ENCODE measurements around the gene POLN.
A peak's percentile ranks its signal among the peaks of the same experiment; 100 is the strongest.

The POLN gene

DNA sequence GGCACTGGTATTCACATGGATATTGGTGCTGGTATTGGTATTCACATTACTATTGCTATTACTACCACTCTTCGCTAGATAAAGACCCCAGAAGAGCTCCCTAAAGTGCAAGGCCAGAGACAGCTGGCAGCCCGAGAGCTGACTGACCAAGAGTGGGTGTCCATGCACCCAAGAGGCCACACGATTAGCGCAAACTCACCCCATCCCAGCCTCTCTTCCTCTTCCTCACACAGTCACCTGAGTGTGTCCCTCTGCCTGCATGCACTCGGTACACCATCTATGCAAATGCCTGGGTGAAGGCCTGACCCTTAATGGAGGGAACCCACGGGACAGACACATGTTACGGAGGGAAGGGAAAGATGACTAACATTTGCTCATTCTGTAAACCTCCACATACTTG, 86.7 kb downstream of the POLN start:
- no peak for DNase-seq

DNA sequence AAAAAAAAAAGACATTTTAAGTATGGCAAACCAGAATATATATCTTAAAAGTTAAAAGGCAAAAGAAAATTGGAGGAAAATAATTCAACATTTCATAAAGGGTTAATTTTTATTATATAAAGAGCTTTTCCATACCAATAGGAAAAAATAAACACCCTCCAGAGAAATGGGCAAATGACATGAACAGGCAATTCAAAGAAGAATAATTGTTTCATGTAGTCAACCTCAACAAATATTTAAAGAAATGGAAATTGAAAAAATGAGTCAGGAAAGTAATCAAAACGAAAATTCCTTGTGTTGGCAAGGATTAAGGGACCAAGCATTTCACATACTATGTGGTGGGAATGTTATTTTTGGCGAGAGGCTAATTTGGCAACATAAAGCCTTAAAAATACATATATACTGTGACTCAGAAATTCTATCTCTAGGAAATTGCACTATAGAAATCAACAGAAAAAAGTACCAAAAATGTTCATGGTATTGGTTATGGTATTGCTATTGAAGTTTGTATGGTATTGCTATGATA, 87.6 kb downstream of the POLN start:
- DNase-seq, result no peak

DNA sequence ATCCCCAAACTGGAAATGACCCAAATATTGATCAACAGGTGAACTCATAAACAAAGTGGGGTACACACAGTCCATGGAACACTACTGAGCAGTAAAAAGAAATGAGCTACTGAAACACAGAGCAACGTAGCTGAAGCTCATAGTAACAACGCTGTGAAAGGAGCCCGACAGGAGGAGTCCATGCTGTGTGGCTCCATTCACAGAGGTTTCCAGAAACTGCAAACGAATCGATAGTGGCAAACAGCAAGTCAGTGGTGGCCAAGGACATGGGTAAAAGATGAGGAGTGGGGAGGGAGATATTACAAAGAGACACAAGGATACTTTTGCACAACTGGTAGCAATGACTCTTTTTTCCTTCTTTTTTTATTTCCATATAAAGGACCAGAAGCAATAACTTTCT, 90.4 kb downstream of the POLN start:
- no peak for DNase-seq

DNA sequence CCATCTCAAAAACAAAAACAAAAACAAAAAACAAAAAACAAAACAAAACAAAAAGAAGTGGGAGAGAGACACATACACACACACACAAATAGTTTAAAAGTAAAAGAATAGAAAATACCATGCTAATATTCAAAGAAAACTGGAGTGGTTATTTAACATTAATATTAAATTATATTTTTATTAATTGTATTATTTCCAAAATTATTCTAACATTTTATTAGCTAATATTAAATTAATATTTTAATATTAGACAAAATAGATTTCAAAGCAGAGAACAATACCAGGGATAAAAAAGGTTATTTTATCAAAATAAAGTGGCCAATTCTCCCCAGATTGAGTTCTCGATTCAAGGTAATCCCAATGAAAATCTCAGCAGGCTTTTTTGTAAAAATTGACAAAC, 91.8 kb downstream of the POLN start:
- no peak for DNase-seq

DNA sequence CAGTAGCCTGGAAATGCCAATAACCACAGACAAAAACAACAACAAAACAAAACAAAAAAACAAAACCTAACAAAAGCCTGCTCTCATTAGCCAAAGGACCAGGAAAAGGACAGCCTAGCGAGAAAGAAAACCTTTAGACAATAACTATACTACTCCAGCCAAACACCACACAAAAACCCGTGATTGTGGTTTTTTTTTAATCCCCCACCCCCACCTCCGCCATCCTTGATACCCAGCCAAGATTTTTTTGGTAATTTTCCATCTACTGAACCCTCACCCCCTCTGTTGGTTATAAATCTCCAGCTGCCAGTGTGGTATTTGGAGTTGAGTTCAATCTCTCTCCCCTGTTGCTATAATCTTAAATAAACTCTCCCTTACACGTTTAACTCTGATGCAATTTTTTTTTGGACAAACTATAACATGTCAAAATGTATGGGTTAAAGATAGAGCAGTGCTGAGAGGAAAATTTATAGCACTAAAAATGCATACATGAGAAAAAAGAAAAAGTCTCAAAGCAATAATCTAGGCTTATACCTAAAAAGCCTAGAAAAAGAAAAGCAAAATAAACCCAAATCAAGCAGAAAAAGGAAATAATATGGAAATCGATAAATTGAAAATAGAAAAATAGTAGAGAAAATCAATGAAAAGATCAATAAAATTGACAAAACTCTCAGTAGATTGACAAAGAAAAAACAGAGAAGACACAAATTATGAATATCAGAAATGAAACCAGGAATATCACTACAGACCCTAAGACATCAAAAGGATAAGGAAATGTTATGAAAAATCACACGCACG, 99.1 kb downstream of the POLN start:
- no peak for DNase-seq

DNA sequence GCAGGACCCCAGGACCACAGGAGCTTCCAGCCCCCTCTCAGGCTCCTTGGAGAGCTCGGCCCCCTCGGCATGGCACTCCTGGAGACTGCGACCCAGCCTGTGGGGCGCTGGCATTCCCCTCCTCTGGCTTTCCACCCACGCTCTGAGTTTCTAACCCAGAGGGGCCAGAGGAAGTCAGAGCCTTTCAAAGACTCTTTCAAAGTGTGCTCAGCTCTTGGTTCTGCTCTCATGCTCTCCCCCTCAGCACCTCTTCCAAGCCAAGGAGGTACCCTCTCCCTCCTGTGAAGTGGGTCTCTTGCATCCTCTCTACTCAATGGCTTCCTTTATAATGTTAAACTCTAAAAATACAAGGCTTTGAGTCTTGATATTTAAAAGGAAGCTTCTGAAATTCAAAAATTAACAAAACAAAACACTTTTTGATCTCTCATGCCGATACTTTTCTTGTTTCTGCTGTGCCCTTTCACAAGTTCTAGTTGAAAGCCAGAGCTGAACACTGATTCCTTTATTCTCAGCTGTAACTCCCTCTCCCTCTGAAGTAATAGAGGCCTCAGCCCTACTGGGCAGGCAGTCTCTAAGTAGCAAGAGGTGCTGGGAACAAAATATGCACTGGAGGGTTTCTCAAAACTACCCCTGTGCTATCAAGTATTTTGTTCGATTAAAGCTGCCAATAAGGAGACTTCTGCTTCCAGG, 100.0 kb downstream of the POLN start:
- DNase-seq, result no peak

DNA sequence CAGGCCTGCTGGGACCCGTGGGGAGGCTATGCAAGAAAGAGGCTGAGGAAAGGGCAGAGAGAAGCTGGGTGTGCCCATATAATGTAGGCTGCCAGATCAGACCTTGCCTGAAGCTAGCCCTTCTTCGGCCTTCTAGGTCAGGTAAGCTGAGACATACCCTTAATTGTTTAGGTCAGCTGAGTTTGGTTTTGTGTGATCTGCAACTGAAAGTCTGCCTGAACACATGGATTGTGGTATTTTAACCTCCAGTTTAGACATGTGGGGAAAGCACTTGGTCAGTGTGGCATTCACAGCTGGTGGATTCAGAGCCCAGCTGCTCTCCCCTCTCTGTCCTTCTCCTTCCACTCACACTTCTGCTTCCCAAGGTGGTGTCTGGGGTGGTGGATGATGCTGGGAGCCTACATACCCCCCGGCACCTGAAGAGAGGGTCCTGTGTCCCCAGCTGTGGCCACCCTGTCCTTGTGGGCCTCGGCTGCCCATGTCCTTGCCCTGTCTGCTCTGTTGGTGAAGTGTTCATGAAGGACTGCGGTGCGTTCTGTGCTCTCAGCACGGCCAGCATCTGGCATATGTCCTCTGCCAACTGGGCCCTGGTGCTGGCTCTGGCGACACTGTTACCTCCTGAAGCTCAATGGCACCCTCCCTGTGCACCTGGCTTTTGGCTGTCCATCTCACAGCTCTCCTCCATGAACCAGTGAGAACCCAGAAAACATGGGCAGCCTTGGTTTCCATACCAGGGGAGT, 100.7 kb downstream of the POLN start:
- DNase-seq, result no peak

DNA sequence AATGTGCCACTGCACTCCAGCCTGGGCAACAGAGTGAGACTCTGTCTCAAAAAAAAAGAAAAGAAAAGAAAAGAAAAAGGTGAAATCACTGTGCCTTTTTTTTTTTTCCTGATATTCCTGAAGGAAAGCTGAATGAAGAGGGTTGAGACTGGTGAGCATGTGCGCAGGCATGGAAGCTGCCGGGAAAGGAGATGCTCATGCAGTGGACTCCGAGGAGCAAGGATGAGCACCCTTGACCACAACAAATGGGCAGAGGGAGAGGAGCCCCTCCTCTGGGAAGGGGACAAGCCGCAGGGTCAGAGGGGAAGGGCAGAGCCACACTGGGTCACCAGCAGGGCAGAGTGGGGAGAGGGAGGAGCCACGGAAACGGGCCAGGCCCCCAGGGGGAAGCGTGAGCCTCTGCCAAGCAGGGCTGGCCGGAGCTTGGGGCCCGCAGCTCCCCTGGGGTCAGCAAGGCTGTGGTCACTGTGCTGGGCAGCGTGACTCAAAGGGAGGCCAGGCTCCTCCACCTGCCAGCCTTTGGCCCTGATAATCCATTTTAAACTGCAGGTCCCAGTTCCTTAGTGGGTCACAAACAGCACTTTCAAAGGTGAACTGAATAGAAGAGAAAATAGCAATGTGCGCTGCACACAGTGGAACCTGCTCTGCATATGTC, 102.9 kb downstream of the POLN start:
- no peak for DNase-seq

DNA sequence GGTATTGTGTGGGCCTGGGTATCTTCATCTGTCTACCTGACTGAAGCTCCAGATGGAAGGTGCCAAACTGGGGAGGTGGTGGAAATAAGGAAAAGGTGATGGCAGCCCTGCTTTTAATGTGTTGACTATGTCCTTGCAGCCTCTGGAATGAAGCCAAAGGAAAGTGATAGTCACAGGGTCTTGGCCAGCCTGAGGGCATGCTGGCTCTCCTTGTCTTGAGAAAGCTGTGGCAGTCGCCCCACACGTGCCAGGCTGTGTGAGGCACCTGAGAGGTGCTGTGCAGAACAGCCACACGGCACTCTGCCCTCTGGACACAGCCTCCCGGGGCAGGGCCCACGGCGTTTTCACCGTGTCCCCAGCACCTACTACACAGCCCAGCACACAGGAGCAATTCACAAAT, 105.2 kb downstream of the POLN start:
- no peak for DNase-seq

DNA sequence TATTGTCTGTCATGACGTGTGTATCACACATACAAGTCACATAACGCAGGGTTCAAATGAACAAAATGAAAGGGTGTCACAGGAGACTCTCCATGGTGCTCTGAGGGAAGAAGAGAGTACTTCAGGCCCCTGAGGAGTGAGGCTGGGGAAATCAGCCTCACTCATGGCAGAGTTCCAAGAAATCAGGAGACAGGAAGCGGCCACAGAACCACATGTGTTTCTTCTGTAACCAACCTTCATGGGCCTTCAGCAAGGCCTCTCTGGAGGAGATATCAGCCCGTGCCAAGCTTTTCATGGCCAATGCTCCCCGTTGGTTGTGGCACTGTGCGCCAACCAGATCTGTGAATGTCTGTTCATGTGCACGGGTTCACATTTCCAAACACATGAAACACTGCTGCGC, 106.8 kb downstream of the POLN start:
- DNase-seq, result peak; percentile 22

DNA sequence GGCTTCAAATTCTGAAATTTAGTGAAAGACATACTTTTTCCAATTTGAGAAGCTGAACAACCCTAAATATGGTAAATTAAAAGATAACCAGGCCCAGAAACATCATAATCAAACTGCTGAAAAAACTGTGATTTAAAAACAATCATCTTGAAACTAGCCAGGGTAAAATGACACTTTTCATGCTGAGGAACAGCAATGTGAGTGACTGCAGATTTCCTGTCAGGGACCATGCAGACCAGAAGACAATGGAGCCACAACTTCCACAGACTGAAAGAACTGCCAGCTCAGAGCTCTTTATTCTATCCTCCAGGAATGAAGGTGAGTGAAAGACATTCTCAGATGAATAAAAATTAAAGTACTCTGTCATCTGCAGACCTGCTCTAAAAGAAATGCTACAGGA, 109.5 kb downstream of the POLN start:
- no peak for DNase-seq

DNA sequence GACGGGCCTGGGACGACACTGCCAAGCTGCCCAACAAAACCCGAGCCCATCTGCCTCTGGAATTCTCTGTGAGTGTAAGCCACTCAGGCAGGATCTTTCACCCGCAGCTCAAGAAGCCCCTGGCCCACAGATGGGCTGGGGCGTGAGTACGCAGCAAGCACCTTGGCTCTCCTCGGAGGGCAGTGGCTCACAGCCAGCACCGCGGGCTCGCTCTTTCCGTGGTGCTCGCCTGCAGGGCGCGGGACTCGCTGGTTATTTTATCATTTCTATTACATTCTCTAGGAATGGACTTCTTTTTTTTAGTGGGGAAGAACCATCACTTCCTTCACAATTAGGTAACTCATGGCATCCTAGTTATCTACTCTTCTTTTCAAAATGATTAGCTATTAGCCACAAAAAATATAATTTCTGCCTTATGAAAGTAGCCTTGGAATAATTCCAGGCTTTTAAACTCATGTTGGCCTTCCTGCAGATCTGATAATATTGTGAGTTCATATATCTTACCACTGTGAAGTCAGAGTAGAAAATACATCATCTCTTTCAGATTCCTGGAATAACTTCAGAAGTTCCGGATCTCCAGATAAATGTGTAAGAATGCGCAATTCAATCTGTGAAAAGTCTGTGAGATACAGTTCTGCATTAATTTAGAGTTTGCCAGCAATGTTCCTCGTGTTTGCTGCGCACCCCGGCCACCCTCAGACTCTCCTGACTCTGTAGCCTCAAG, 114.2 kb downstream of the POLN start:
- no peak for DNase-seq

DNA sequence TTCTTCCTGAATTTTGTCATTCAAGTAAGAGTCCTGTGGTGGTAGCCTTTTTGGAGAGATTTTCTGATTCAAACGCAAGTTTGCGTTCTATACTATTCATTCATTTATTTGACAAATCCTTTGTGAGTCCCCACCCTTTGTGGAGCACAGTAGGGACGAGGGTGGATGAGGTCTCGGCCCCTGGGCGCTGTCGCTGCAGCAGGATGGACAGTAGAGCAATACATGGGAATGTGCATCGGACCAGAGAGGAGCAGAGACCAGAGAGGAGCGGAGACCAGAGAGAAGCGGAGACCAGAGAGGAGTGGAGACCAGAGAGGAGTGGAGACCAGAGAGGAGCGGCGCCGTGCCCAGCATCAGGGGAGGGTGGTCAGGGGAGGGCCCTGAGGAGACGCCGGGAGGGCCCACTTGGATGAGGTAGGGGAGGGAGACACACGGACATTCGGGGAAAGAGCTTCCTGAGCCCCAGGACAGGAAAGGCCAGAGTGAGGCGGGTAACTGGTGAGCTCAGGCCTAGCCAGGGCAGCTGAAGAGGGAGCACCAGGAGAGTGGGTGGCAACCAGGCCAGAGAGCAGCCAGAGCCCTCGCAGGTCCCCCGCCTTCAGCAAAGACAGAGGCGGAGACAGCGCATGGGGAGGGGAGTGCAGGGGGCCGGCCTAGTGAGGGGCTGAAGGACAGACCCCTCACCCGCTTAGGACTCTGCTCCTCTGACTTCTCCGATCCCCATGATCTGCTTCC, 115.4 kb downstream of the POLN start:
- peak; percentile 68 for DNase-seq

DNA sequence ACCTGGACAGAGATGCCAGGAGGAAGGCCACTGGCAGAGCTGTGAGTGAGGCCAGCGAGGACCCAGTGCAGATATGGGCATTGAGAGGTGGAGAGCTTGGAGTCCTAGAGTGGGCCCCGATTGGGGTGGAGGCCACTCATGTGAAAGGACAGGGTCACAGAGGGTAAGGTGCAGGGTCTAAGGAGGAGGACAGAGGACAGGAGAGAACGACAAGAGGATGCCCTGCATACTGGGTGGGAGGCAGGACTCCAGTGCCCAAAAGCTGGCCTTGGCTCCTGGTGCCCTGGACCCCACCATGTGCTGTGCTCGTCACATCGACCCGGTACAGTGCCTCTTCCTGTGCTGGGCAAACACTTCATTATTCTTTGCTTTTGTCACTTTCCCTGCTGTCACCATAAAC, 116.1 kb downstream of the POLN start:
- no peak for DNase-seq

DNA sequence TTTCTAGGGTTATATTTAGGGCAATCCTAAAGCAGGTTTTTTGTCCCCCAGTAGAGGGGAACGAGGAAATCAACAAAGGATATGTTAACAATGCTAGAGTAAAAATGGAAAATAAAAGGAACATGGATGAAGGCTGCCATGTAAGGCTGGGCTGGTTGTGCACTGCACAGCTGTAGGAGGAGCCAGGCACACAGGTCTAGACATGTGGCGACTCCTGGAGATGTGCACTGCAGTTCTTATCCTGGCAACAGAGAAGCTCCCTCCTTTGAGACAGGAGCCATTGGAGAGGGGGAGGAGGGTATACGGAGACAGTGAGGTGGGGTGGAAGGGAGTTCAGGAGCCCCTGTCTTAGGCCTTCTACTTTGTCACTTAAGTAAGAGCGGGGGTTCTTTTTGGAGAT, 116.9 kb downstream of the POLN start:
- no peak for DNase-seq

DNA sequence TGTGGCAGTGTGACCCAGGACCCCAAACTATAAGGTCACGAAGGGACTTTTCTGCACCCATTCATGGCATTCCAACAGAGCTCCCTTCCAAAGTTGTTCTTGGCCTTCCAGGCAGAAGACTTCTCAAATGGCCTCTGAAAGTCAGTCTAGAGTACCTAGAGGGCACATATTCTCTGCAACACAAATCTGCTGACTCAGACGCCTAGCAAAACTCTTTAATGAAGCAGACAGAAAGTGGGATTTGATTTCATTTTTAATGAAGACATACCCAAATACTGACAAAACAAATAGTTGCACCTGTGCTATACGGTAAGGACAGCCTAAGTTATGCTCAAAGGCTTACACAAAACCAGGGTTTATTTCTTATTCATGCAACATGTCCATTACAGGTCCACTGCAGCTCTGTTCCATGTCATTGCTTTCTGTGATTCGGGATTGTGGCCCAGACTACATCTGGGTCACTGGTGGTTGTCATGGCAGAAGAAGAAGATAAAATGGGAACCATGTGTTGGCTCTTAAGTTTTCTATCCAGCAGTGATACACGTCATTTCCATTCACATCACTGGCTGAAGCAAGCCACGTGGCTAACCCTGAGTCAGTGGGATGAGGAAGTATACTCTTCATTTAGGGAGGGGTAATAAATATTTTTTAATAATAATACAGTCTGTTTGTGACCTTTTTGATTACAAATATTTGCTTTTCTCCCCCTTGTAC, 125.1 kb downstream of the POLN start:
- no peak for DNase-seq

DNA sequence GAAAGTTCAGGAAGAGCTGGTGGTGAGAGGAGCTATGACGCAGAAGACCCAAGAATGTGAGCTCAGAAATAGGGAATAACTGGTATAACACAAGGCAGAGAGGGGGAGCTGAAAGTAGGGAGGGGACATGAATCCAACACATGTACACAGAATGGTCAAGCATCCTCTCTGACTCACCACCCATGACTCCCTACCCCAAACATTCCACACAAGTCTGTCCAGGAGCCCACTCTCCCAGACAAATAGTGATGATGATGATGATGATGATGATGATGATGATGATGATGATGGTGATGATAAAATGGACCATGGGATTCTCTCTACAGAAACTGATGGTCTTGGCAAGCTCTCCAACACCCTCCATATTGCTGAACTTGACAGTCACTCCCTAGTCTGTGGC, 136.4 kb downstream of the POLN start:
- DNase-seq, result no peak

DNA sequence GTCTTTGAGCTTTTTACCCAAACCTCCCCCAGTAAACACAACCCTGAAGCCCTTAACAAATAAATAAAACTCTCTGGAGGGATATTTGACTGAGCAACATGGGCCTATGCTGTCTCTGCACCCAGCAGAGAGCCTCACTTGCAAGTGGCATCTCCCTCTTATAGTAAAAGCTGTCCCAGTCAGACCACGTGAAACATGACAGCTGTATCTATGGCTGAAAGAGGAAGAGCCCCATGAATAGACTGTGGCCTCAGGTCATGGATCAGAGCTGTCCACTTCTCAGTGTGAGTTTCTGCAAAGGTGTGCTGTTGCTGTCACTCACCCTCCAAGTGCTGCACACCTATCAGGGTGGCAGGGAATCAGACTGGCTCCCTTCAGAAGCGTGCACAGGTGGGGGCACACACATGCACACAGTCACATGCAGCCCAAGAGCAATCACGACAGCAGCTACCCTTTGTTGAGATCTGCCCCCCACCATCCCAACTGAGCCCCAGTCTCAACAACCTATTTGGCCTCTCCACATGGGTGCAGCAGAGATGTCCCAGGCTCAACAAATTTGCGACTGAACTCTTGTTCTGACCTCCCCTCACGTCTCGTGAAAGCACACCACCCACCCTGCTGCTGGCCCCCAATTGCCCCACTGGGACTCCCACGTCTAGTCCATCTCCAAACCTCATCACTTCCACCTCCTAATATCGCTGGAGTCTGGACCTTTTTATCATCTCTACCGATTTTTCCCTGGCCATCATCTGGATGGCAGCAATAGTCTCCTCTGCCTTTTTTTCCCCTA, 137.2 kb downstream of the POLN start:
- no peak for DNase-seq

DNA sequence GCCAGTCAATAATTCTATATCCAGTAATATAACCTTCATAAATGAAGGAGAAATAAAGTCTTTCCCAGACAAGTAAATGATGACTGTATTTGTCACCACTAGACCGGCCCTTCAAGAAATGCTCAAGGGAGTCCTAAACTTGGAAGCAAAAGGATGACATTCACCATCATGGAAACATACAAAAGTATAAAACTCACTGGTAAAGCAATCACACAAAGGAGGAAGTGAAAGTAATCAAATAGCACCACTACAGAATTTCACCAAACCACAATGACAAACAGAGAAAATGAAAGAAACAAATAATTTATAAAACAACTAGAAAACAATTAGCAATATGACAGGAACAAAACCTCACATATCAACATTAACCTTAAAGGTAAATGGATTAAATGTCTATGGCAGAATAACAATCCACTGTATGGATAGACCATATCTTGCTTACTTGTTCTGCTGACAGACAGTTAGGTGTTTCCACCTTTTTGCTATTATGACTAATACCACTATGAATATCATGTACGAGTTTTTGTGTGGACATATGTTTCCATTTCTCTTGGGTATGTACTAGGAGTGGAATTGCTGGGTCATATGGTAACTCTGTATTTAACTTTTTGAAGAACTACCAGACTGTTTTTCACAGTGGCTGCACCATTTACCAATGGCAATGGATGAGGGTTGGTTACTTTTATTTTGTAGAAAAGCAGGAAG, 137.9 kb downstream of the POLN start:
- no peak for DNase-seq

All from NCI-H510A (cell line).